HG03457 (cell line): ENCODE data around the gene PRSS2.

Experiments
- ATAC-seq: cut with Tn5 transposase; IDR thresholded peaks from one replicate; pipeline ENCODE4 v1.9.1; 2021; ENCODE audit warnings: moderate number of reproducible peaks; ENCODE audit not compliant: unreplicated experiment

PRSS2 gene

GRCh38 chr7:142784716-142785115 lies 13.9 kb downstream of the PRSS2 start:
- ATAC-seq, result no peak

- ATAC-seq, result no peak
These were observed 15.1 kb downstream of the PRSS2 start for GRCh38 chr7:142785841-142786250.

DNA sequence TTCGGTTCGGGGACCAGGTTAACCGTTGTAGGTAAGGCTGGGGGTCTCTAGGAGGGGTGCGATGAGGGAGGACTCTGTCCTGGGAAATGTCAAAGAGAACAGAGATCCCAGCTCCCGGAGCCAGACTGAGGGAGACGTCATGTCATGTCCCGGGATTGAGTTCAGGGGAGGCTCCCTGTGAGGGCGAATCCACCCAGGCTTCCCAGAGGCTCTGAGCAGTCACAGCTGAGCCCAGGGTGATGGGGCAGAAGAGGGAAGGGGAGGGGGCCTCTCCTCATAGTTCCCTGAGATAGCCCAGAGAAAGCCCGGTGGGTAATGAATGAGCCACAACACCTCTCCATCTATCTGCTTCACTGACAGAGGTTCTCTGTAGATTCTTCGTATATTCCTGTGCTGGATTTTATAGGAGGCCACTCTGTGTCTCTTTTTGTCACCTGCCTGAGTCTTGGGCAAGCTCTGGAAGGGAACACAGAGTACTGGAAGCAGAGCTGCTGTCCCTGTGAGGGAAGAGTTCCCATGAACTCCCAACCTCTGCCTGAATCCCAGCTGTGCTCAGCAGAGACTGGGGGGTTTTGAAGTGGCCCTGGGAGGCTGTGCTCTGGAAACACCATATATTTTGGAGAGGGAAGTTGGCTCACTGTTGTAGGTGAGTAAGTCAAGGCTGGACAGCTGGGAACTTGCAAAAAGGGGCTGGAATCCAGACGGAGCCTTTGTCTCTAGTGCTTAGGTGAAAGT lies 16.4 kb downstream of the PRSS2 start:
- ATAC-seq, result no peak

GRCh38 chr7:142787783-142788182 lies 17.0 kb downstream of the PRSS2 start:
- ATAC-seq, result no peak

DNA sequence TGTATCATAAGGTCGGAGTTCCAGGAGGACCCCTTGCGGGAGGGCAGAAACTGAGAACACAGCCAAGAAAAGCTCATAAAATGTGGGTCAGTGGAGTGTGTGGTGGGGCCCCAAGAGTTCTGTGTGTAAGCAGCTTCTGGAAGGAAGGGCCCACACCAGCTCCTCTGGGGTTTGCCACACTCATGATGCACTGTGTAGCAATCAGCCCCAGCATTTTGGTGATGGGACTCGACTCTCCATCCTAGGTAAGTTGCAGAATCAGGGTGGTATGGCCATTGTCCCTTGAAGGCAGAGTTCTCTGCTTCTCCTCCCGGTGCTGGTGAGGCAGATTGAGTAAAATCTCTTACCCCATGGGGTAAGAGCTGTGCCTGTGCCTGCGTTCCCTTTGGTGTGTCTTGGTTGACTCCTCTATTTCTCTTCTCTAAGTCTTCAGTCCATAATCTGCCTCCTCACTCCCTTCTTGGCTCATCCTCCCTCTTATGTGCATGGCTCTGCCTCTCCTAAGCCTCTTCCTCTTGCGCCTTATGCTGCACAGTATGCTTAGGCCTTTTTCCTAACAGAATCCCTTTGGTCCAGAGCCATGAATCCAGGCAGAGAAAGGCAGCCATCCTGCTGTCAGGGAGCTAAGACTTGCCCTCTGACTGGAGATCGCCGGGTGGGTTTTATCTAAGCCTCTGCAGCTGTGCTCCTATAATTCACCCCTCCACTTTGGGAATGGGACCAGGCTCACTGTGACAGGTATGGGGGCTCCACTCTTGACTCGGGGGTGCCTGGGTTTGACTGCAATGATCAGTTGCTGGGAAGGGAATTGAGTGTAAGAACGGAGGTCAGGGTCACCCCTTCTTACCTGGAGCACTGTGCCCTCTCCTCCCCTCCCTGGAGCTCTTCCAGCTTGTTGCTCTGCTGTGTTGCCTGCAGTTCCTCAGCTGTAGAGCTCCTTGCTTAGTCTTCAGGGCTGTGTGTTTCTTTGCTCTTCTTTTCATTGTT lies 17.8 kb downstream of the PRSS2 start:
- no peak for ATAC-seq

GRCh38 chr7:142789441-142789840 lies 18.7 kb downstream of the PRSS2 start:
- no peak for ATAC-seq

- ATAC-seq, result no peak
These were observed 19.3 kb downstream of the PRSS2 start for GRCh38 chr7:142790056-142790455.

DNA sequence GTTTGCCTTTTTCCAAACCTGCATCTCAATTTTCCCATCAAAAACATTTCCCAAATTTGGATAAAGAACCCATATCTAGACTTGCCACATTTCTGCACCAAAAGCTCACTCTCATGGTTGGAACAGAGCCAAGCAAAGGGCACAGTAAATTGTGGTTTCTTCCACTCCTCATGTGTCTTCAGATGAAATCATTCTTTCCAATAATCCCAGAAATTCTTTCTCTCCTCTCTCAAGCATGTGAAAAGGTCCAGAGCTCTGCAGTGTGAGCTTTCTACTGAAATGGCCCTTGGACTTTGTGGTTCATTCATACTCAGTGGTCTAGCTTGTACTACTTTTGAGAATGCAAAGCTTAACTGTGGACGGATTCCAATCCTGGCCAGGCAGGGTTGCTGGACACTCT lies 19.8 kb downstream of the PRSS2 start:
- ATAC-seq, result no peak

DNA sequence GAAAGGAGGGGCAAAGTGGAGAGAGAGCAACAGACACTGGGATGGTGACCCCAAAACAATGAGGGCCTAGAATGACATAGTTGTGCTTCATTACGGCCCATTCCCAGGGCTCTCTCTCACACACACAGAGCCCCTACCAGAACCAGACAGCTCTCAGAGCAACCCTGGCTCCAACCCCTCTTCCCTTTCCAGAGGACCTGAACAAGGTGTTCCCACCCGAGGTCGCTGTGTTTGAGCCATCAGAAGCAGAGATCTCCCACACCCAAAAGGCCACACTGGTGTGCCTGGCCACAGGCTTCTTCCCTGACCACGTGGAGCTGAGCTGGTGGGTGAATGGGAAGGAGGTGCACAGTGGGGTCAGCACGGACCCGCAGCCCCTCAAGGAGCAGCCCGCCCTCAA lies 20.7 kb downstream of the PRSS2 start:
- no peak for ATAC-seq

DNA sequence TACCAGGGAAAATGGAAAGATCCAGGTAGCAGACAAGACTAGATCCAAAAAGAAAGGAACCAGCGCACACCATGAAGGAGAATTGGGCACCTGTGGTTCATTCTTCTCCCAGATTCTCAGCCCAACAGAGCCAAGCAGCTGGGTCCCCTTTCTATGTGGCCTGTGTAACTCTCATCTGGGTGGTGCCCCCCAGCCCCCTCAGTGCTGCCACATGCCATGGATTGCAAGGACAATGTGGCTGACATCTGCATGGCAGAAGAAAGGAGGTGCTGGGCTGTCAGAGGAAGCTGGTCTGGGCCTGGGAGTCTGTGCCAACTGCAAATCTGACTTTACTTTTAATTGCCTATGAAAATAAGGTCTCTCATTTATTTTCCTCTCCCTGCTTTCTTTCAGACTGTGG lies 21.4 kb downstream of the PRSS2 start:
- no peak for ATAC-seq

- no peak for ATAC-seq
These were observed 21.8 kb downstream of the PRSS2 start for GRCh38 chr7:142792593-142792992.

DNA sequence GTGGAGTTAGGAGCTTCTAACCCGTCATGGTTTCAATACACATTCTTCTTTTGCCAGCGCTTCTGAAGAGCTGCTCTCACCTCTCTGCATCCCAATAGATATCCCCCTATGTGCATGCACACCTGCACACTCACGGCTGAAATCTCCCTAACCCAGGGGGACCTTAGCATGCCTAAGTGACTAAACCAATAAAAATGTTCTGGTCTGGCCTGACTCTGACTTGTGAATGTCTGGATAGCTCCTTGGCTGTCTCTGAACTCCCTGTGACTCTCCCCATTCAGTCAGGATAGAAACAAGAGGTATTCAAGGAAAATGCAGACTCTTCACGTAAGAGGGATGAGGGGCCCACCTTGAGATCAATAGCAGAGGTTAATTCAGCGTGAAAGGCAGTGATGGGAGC lies 22.4 kb downstream of the PRSS2 start:
- ATAC-seq, result no peak

GRCh38 chr7:142795339-142795863 lies 24.6 kb downstream of the PRSS2 start:
- no peak for ATAC-seq

- ATAC-seq, result no peak
These were observed 25.3 kb downstream of the PRSS2 start for GRCh38 chr7:142796001-142796500.

DNA sequence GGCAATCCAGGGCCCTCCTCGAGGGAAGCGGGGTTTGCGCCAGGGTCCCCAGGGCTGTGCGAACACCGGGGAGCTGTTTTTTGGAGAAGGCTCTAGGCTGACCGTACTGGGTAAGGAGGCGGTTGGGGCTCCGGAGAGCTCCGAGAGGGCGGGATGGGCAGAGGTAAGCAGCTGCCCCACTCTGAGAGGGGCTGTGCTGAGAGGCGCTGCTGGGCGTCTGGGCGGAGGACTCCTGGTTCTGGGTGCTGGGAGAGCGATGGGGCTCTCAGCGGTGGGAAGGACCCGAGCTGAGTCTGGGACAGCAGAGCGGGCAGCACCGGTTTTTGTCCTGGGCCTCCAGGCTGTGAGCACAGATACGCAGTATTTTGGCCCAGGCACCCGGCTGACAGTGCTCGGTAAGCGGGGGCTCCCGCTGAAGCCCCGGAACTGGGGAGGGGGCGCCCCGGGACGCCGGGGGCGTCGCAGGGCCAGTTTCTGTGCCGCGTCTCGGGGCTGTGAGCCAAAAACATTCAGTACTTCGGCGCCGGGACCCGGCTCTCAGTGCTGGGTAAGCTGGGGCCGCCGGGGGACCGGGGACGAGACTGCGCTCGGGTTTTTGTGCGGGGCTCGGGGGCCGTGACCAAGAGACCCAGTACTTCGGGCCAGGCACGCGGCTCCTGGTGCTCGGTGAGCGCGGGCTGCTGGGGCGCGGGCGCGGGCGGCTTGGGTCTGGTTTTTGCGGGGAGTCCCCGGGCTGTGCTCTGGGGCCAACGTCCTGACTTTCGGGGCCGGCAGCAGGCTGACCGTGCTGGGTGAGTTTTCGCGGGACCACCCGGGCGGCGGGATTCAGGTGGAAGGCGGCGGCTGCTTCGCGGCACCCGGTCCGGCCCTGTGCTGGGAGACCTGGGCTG lies 26.0 kb downstream of the PRSS2 start:
- no peak for ATAC-seq

DNA sequence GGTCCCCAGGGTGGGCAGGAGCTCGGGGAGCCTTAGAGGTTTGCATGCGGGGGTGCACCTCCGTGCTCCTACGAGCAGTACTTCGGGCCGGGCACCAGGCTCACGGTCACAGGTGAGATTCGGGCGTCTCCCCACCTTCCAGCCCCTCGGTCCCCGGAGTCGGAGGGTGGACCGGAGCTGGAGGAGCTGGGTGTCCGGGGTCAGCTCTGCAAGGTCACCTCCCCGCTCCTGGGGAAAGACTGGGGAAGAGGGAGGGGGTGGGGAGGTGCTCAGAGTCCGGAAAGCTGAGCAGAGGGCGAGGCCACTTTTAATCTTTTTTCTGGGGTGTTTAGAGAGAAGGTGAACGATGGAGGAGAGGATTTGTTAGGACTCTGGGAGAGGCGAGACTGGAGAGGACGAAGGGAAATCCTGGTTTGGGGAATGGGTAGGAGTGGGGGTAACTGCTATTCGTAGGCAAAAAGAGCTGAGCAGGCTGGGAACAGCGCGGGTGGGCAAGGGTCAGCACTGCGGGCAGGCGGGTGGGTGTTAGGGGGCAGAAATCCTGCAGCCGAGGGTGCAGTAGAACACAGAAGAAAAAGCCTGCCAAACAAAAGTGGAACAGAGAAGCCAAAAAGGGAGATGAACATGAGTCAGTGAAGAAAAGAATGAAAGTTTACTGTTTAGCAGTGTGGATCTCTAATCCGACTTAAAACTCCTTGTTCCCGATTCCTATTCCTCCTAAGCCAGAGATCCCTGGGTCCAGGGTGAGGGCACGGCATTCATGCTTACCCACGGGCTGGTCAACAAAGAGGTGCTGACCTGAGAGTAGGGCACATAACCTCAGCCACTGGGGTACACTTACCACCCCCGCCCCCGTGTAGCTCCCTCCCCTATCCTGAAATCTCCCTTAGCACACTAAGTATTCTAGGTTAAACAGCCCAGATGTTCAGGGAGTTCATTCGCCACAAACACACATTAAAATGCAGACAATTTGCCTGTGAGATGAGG lies 26.9 kb downstream of the PRSS2 start:
- ATAC-seq, result no peak

DNA sequence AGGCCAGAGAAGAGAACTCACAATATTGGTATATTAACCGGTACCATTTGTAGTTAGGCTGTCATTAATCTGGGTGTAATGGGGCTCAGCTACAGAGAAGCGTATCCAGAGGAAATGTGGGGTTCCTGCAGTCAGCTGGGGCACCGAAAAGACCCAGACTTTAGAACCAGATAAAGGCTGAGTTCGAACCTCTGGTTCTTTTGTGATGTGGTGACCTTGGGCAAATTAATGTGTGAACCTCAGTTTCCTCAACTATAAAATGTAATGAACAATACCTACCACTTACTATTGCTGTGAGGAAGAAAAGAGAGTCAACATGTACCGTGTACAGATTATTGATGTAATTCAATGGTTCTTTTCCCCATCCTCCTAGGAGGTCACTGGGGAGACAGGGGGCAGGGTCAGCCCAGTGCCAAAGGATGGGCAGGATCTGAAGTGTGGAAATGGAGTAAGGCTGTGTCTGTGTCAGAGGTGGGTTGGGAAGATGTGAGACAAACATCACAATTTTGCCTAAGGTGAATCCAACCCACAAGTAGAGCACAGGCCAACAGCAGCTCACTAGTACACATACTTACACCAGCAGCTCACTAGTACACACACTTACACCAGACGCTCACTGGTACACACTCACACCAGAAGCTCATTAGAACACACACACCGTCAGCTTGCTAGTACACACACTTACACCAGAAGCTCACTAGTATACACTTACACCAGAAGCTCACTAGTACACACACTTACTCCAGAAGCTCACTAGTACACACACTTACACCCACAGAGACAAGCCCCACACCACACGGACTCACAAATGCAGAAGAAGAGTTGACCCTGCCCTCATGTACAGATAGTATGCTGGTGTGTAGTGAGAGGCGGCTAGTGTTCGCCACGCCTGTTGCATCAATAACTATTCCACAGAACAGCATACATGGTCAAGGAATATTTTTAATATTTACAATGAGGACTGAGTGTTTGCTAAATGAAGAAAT lies 28.0 kb downstream of the PRSS2 start:
- ATAC-seq, result no peak

- ATAC-seq, result no peak
These were observed 28.7 kb downstream of the PRSS2 start for GRCh38 chr7:142799437-142799835.
